Keratinocyte (primary cell): Measurements from ENCODE around the gene TFG. TPM values are rescaled to one million over a fixed set of nuclear protein-coding genes. Genes with fewer than 3 reads are reported as not detected.

Experiments used
- DNase-seq: peaks from one replicate; pipeline ENCODE4 v3.0.0-alpha.2; 2011; ENCODE audit warnings: low read depth, missing footprints, low spot score
- FAIRE-seq: peaks from 2 replicates; lab custom pipeline; 2011; peaks lifted over from hg19 to GRCh38; lab: Jason Lieb, UNC
- H2AFZ ChIP-seq: 2 replicates; pipeline ENCODE4 v1.6.0; 2012; ENCODE audit warnings: low read length, control low read depth, inconsistent platforms; ENCODE audit not compliant: control insufficient read depth
- H3K27ac ChIP-seq: 2 replicates; pipeline ENCODE4 v1.5.1; 2011; ENCODE audit warnings: low read length; ENCODE audit not compliant: control insufficient read depth, insufficient read depth
- H3K27me3 ChIP-seq: 3 replicates; pipeline ENCODE4 v1.6.0; 2011; ENCODE audit warnings: low read length; ENCODE audit not compliant: control insufficient read depth, insufficient read depth; ENCODE audit errors: extremely low read depth
- H3K36me3 ChIP-seq, 2 experiments: 2 replicates in 1 of 2; 3 replicates in 1 of 2; pipeline ENCODE4 v1.5.1; 2011; ENCODE audit warnings: low read length in 2 of 2, mild to moderate bottlenecking in 1 of 2; ENCODE audit not compliant: control insufficient read depth in 2 of 2, insufficient read depth in 2 of 2; ENCODE audit errors: extremely low read depth in 1 of 2
- H3K4me1 ChIP-seq: 3 replicates; pipeline ENCODE4 v1.5.1; 2011; ENCODE audit warnings: low read length; ENCODE audit not compliant: control insufficient read depth, insufficient read depth; ENCODE audit errors: extremely low read depth
- H3K4me2 ChIP-seq: 3 replicates; pipeline ENCODE4 v1.6.0; 2011; ENCODE audit warnings: low read depth, low read length; ENCODE audit not compliant: control insufficient read depth, insufficient read depth; ENCODE audit errors: extremely low read depth
- H3K4me3 ChIP-seq, 3 experiments: fragments of 200-600 bp in 1 of 3; sonication (generic) in 1 of 3; 2 replicates in 2 of 3; 3 replicates in 1 of 3; pipeline ENCODE4 v1.5.1; 2011 to 2016; ENCODE audit warnings: low read length in 3 of 3, mild to moderate bottlenecking in 3 of 3, control low read depth in 2 of 3, inconsistent platforms in 1 of 3, low read depth in 1 of 3, mixed read lengths in 1 of 3, mixed run types in 1 of 3, moderate library complexity in 1 of 3; ENCODE audit not compliant: control insufficient read depth in 2 of 3, insufficient read depth in 2 of 3; ENCODE audit errors: extremely low read depth in 1 of 3
- H3K79me2 ChIP-seq: 2 replicates; pipeline ENCODE4 v1.6.0; 2012; ENCODE audit warnings: low read length; ENCODE audit not compliant: control insufficient read depth, insufficient read depth
- H3K9ac ChIP-seq: 3 replicates; pipeline ENCODE4 v1.6.0; 2011; ENCODE audit warnings: low read length; ENCODE audit not compliant: control insufficient read depth, insufficient read depth; ENCODE audit errors: extremely low read depth
- H3K9me1 ChIP-seq: 3 replicates; pipeline ENCODE4 v1.6.0; 2011; ENCODE audit warnings: low read length; ENCODE audit not compliant: control insufficient read depth, insufficient read depth; ENCODE audit errors: extremely low read depth
- H3K9me3 ChIP-seq: 2 replicates; pipeline ENCODE4 v1.5.1; 2012; ENCODE audit warnings: low read depth, low read length; ENCODE audit not compliant: control insufficient read depth
- H4K20me1 ChIP-seq: 3 replicates; pipeline ENCODE4 v1.6.0; 2011; ENCODE audit warnings: low read length; ENCODE audit not compliant: control insufficient read depth, insufficient read depth; ENCODE audit errors: extremely low read depth
- EZH2 ChIP-seq: IDR thresholded peaks from one replicate; pipeline ENCODE4 v1.6.1; 2012; ENCODE audit warnings: inconsistent platforms, mild to moderate bottlenecking, low read length, moderate library complexity
- dilution Hi-C: fragments of 300-500 bp; cut with MboI; formaldehyde crosslinking; loops from one replicate; pipeline ENCODE4 v1.7.0; 2020; ENCODE audit warnings: low sequenced_read_pairs; ENCODE audit not compliant: extremely low pct_ligation_motif_present
- polyA plus RNA-seq, 5 experiments: library from polyadenylated mRNA; depleted of rRNA in 3 of 5; stranded (reverse) in 3 of 5; stranded (forward) in 1 of 5; unstranded in 1 of 5; fragments of >200 nt; gene quantifications; 1 replicate in 1 of 5; 2 replicates in 3 of 5; 3 replicates in 1 of 5; pipeline versions ENCODE4 v1.2.1 to v1.2.3, GENCODE V29; 2011 to 2012; ENCODE audit warnings: missing spikeins in 2 of 5, low read depth in 1 of 5, low replicate concordance in 1 of 5
- TF ChIP-seq, protein P1 (sequence below), 3 experiments: IDR thresholded peaks in 1 of 3; conservative IDR thresholded peaks in 1 of 3; optimal IDR thresholded peaks in 1 of 3; 2 replicates in 2 of 3; 3 replicates in 1 of 3; pipeline versions ENCODE3 to v1.5.1; 2011; ENCODE audit warnings: low read length in 3 of 3, mild to moderate bottlenecking in 3 of 3, moderate library complexity in 2 of 3, control low read depth in 1 of 3, inconsistent platforms in 1 of 3; ENCODE audit not compliant: insufficient read depth in 2 of 3; ENCODE audit errors: extremely low read depth in 1 of 3

TFG gene
- polyA plus RNA-seq, 1 donor (not counting 4 experiments of a cell fraction or from before 2014, with no cell fraction given), result 177 TPM

DNA sequence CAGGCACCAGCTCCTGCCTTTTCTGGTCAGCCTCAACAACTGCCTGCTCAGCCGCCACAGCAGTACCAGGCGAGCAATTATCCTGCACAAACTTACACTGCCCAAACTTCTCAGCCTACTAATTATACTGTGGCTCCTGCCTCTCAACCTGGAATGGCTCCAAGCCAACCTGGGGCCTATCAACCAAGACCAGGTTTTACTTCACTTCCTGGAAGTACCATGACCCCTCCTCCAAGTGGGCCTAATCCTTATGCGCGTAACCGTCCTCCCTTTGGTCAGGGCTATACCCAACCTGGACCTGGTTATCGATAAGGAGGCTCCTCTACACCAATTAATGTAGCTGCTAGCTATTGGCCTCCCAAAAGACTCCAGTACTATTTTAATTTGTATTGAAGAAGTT lies 38.9 kb downstream of the TFG start:
- H3K27me3 ChIP-seq, result no peaks in the 10 kb centered on the region
- FAIRE-seq, result no peak

DNA sequence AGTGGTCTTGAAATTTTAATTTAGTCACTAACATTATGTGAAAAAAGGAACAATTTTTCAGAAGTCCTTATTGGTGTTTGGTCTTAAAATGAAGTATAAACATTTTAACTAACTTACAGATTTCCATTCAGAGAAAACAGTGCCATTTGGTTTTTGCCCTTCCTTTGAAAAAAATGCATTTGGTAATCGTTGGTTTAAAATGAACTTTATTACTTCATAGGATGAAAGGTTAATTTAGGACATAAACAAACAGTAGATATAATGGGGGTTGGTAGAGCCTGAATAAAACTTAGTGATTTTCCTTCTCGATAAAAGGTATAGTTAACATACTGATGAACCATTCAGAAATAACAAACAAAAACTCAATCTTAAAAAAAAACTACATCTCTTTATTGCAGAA lies 39.7 kb downstream of the TFG start:
- no peak overlapping the region for H2AFZ ChIP-seq
- peaks cover 12 to 19% of the 10 kb centered on the region in 2 experiments for H3K36me3 ChIP-seq
- no peak for FAIRE-seq

More for the DNA sequence above, 38.9 kb downstream of the TFG start:
- DNase-seq, result no peak
- no peak overlapping the region for H3K9ac ChIP-seq
- H3K4me3 ChIP-seq, result no peak overlapping the region
- no peaks in the 10 kb centered on the region for H3K9me3 ChIP-seq
- no peak overlapping the region for H3K4me2 ChIP-seq
- dilution Hi-C loops, result no loop called here
- H3K36me3 ChIP-seq, result peaks cover 12 to 19% of the 10 kb centered on the region in 2 experiments
- no peak overlapping the region for H3K27ac ChIP-seq
- no peaks in the 10 kb centered on the region for H3K79me2 ChIP-seq
- H4K20me1 ChIP-seq, result no peaks in the 10 kb centered on the region
- no peak for TF ChIP-seq EZH2
- TF ChIP-seq, protein P1, sequence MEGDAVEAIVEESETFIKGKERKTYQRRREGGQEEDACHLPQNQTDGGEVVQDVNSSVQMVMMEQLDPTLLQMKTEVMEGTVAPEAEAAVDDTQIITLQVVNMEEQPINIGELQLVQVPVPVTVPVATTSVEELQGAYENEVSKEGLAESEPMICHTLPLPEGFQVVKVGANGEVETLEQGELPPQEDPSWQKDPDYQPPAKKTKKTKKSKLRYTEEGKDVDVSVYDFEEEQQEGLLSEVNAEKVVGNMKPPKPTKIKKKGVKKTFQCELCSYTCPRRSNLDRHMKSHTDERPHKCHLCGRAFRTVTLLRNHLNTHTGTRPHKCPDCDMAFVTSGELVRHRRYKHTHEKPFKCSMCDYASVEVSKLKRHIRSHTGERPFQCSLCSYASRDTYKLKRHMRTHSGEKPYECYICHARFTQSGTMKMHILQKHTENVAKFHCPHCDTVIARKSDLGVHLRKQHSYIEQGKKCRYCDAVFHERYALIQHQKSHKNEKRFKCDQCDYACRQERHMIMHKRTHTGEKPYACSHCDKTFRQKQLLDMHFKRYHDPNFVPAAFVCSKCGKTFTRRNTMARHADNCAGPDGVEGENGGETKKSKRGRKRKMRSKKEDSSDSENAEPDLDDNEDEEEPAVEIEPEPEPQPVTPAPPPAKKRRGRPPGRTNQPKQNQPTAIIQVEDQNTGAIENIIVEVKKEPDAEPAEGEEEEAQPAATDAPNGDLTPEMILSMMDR (optimal IDR thresholded peaks at IDR 0.05 in 1 of 3, IDR thresholded peaks at IDR 0.05 in 1 of 3, conservative IDR thresholded peaks at IDR 0.05 in 1 of 3; ENCODE audit: extremely low read depth in 1 of 3, insufficient read depth in 2 of 3, low read length in 3 of 3), result no peak
- no peaks in the 10 kb centered on the region for H3K4me1 ChIP-seq
- H3K9me1 ChIP-seq, result no peaks in the 10 kb centered on the region
- no peak overlapping the region for H2AFZ ChIP-seq

More for the DNA sequence above, 39.7 kb downstream of the TFG start:
- Histone ChIP-seq H3K4me2 (no peak overlapping the region), H3K9me3 (no peaks in the 10 kb centered on the region), H3K27ac (no peak overlapping the region), H3K79me2 (no peaks in the 10 kb centered on the region), H3K4me3 (no peak overlapping the region), H3K9ac (no peak overlapping the region), H3K27me3 (no peaks in the 10 kb centered on the region), H4K20me1 (no peaks in the 10 kb centered on the region), H3K9me1 (no peaks in the 10 kb centered on the region), H3K4me1 (no peaks in the 10 kb centered on the region)
- TF ChIP-seq, protein P1 (optimal IDR thresholded peaks at IDR 0.05 in 1 of 3, IDR thresholded peaks at IDR 0.05 in 1 of 3, conservative IDR thresholded peaks at IDR 0.05 in 1 of 3; ENCODE audit: extremely low read depth in 1 of 3, insufficient read depth in 2 of 3, low read length in 3 of 3), result no peak
- TF ChIP-seq EZH2, result no peak
- dilution Hi-C loops, result no loop called here
- DNase-seq, result no peak
